GM06990 (cell line): ENCODE measurements around the gene SPRYD3.
A peak's percentile ranks its signal among the peaks of the same experiment; 100 is the strongest.

ENCODE experiments used
- DNase-seq: peaks from one replicate; pipeline ENCODE4 v3.0.0-alpha.2; 2011; ENCODE audit not compliant: insufficient read length; ENCODE audit errors: extremely low read depth
- H3K27me3 ChIP-seq: replicated peaks from 2 replicates; pipeline ENCODE4 v1.6.0; 2011; ENCODE audit warnings: low read length; ENCODE audit not compliant: control insufficient read depth, insufficient read depth
- H3K36me3 ChIP-seq: 2 replicates; pipeline ENCODE4 v1.5.1; 2011; ENCODE audit warnings: low read length; ENCODE audit not compliant: control insufficient read depth, insufficient read depth
- H3K4me3 ChIP-seq: replicated peaks from 2 replicates; pipeline ENCODE4 v1.5.1; 2011; ENCODE audit warnings: low read depth, mild to moderate bottlenecking, control low read depth, low read length
- TF ChIP-seq, protein P1 (sequence below): IDR thresholded peaks from 2 replicates; pipeline ENCODE4 v1.5.1; 2011; ENCODE audit warnings: low read length, control low read depth, mild to moderate bottlenecking, inconsistent platforms; ENCODE audit not compliant: insufficient read depth, poor library complexity, severe bottlenecking

SPRYD3 gene

DNA sequence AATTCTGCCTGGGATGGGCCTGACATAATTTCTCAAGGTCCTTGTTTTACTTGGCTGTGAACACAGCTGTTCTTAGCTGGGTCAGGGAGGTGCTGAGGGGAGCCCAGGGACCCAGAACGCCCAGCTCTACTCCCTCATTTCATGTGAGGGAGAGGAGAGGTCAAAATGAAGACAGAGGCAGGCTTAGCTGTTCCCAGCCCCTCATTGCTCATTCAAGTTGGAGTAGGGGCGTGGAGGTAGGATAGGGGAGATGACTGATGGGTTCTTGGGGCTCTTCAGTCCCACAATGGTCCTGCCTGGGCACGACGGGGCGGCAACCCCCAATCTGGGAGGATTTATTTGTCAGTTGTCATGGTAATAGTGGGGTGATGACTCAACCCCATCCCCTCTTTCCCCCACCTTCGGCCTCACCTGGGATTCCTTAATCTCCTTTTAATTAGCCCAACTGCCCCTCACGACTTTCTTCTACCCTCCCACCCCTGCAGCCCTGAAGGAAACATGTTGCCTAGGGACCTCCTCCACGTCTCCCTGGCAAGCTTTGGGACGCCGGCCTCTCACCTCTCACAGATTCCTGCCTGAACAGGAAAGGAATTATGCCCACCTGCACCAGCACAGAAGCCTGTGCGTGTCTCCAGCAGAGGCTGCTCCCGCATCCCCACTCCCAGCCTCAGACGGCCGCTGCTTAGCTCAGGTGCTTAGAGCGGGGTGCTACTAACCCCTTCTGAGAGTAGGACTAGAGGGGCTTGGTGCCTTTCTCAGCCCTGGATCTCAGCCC lies 10.2 kb downstream of the SPRYD3 start:
- TF ChIP-seq, protein P1, sequence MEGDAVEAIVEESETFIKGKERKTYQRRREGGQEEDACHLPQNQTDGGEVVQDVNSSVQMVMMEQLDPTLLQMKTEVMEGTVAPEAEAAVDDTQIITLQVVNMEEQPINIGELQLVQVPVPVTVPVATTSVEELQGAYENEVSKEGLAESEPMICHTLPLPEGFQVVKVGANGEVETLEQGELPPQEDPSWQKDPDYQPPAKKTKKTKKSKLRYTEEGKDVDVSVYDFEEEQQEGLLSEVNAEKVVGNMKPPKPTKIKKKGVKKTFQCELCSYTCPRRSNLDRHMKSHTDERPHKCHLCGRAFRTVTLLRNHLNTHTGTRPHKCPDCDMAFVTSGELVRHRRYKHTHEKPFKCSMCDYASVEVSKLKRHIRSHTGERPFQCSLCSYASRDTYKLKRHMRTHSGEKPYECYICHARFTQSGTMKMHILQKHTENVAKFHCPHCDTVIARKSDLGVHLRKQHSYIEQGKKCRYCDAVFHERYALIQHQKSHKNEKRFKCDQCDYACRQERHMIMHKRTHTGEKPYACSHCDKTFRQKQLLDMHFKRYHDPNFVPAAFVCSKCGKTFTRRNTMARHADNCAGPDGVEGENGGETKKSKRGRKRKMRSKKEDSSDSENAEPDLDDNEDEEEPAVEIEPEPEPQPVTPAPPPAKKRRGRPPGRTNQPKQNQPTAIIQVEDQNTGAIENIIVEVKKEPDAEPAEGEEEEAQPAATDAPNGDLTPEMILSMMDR = no peak
- Histone ChIP-seq H3K36me3 (peaks cover 21% of the 10 kb centered on the region), H3K27me3 (no peaks in the 10 kb centered on the region), H3K4me3 (no peak overlapping the region)
- no peak for DNase-seq

DNA sequence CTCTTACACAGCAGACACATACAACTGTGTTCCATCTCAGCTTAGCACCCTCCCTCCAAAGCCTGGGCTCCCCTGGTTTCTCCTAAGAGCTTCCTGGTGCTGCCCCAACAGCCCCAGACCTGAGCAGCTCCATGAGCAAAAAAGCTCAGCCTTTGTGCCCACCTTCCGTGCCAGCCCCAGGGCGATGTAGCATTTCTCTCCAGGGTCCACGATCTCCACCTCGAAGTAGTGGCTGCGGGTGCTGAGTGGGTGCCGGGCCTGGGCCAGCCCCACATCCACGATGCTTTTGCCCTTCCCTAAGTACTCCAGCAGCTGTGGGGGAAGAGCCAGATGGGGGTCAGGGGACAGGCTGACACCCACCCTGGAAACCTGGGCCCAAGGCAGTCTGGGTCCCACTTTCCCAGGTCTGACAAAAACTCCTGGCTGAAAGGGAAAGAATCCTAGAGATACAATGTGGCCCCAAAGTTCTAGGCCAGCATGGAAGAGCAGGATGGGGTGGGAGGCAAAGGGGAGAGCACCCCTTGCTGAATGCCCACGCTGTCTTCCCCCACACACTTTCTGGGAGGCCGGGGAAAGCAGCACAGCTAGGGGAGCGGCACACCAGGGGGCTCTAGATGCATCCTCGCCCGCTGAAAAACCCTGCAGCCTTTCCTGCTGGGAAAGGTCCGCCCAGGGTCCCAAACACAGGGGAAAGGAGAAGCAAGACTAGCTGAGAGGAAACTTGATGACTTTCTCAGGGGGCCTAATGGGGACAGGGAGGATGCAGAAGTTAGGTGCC lies 11.0 kb downstream of the SPRYD3 start:
- no peaks in the 10 kb centered on the region for H3K27me3 ChIP-seq
- TF ChIP-seq, protein P1 = no peak
- DNase-seq = no peak
- no peak overlapping the region for H3K4me3 ChIP-seq
- peaks cover 19% of the 10 kb centered on the region for H3K36me3 ChIP-seq

DNA sequence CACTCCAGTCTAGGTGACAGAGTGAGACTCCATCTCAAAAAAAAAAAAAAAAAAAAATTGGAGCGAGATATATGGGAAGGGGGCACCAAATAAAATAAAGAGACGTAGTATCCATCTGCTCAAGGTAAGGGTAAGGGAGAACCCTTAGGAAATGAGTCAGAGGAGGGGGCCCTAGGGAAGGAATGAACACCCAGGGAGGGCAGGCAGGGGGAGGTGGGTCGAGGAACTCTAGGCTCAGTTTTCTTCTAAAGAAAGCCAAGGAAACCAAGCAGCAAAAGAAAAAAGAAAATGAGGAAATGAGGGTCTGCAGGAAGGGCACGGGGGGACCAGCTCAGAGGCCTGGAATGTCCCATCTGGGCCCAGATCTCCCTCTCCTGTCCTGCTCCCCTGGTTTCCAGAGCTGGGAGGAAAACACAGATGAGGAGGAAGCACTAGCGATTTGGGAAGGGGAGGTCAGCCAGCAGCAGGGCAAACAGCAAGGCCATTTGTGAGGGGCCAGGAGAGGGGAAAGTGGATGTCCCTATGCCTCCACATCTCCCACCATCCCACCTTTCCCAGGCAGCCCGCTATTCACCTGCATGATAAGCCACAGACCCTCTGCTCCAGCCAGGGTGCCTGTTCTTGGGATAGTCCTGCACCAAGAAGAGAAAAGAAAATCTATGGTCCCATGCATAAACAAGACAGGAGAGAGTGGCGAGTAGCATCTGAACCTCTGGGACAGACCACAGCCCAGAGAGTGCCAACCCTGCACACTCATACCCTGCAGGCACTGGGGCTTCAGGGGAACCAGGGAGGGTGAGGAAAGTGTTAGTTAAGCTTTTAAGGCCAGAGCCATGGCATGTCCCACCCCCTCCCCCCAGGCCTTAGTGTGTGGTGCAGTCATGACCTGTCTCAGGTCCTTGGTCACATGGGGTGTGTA lies 11.9 kb downstream of the SPRYD3 start:
- Histone ChIP-seq H3K36me3 (peaks cover 14% of the 10 kb centered on the region), H3K4me3 (no peak overlapping the region), H3K27me3 (no peaks in the 10 kb centered on the region)
- no peak for DNase-seq
- TF ChIP-seq, protein P1 = no peak

DNA sequence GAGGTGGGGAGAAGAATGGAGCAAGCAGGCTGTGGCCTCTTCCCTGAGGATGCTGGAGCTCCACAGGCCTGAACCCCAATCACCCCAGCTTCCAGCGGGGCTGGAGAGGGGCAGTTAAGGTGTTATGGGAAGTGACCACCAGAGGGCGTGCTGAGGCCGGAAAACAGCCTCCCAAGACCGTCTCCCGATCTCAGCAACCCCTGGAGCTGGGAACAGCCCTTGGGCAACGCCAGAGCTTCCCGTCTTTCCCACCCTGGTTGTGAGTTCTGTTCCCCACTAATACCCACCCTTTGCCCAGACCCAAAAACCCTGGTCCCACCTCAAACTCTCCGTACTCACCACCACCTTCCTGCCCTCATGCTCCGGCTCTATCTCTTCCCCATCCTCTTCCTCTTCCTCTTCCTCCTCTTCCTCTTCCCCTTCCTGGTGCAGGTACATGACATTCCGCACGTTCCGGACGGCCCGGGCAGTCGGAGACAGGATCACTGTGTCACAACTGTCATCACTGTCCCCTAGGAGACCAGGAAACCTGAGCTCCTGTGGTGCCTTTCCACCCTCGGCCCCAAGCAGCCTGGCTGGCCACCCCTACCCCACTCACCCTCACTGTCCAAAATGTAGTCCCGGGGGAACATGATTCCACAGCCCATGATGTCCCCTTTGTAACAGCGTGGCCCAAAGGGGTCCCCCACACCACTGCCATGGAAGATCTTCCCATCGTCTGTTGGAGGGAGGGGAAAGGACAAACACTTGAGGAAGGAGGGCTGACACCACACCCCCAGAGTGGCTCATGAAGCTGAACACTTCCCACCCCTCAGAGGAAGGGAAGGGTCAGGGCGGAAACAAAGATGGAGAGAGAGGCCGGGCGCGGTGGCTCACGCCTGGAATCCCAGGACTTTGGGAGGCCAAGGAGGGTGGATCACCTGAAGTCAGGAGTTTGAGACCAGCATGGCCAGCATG lies 12.9 kb downstream of the SPRYD3 start:
- TF ChIP-seq, protein P1 = peak; percentile 85
- no peak overlapping the region for H3K4me3 ChIP-seq
- DNase-seq = no peak
- peaks cover 14% of the 10 kb centered on the region for H3K36me3 ChIP-seq
- no peaks in the 10 kb centered on the region for H3K27me3 ChIP-seq

DNA sequence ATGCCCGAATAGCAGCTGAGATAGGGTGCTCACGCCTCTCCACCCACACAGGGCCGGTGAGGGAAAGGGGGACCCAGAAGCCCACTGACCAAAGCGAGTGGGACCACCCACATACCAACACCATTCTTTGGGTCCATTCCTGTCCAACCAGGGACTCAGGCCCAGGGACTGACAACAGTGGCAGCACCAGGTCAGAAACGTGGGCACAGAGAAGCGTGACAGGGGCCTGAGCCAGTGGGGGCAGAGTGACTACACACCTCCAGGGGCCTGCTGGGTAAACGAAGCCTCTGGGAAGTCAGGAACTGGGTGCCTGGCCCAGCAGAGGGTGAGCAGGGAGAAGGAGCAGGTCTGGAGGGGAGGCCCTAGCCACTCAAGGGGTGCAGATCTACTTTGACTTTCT lies 13.7 kb downstream of the SPRYD3 start:
- Histone ChIP-seq H3K4me3 (no peak overlapping the region), H3K36me3 (peaks cover 14% of the 10 kb centered on the region), H3K27me3 (no peaks in the 10 kb centered on the region; the same call in 1 of the 2 replicates)
- TF ChIP-seq, protein P1 = no peak
- no peak for DNase-seq
